Upper lobe of left lung (tissue), 6 donors: ENCODE data around the gene C1QC. TPM values are rescaled to one million over a fixed set of nuclear protein-coding genes. Genes with fewer than 3 reads are reported as not detected.

ENCODE experiments used
- ATAC-seq, 2 donors: fragments of 200-7000 bp; cut with Tn5 transposase; one replicate each; pipeline ENCODE4 v1.9.1; 2022; ENCODE audit warnings: mild to moderate bottlenecking in 2 of 2, moderate library complexity in 2 of 2; ENCODE audit not compliant: low FRiP score in 2 of 2
- DNase-seq, 2 donors: peaks; one replicate each; pipeline ENCODE4 v3.0.0-alpha.2; 2019 to 2020
- H3K27ac ChIP-seq, 4 donors: fragments of 200-600 bp; sonication (generic); one replicate each; pipeline ENCODE4 v1.5.1; 2016 to 2019
- H3K27me3 ChIP-seq, 4 donors: fragments of 200-600 bp; sonication (generic); one replicate each; pipeline ENCODE4 v1.5.1; 2017 to 2019
- H3K36me3 ChIP-seq, 4 donors: fragments of 200-600 bp; sonication (generic); one replicate each; pipeline ENCODE4 v1.5.1; 2016 to 2019
- H3K4me1 ChIP-seq, 4 donors: fragments of 200-600 bp; sonication (generic); one replicate each; pipeline ENCODE4 v1.5.1; 2018 to 2019
- H3K4me3 ChIP-seq, 4 donors: fragments of 200-600 bp; sonication (generic); one replicate each; pipeline ENCODE4 v1.5.1; 2017 to 2019; ENCODE audit warnings: mild to moderate bottlenecking in 2 of 4, moderate library complexity in 1 of 4
- H3K9me3 ChIP-seq, 4 donors: fragments of 200-600 bp; sonication (generic); one replicate each; pipeline ENCODE4 v1.5.1; 2018 to 2019
- EP300 ChIP-seq, 4 donors: sonication (generic); formaldehyde crosslinking; IDR thresholded peaks; one replicate each; pipeline ENCODE4 v1.5.1; 2017; ENCODE audit warnings: antibody characterized with exemption in 4 of 4, control low read depth in 2 of 4
- POLR2A ChIP-seq, 4 donors: fragments of 450-650 bp; IDR thresholded peaks; one replicate each; pipeline ENCODE4 v1.5.1; 2016 to 2017; ENCODE audit warnings: antibody characterized with exemption in 4 of 4, mild to moderate bottlenecking in 2 of 4
- POLR2AphosphoS5 ChIP-seq, 2 donors: sonication (generic); formaldehyde crosslinking; IDR thresholded peaks; one replicate each; pipeline ENCODE4 v1.5.1; 2017; ENCODE audit warnings: antibody characterized with exemption in 2 of 2
- WGBS, 2 donors: methylation state at CpG; one replicate each; pipeline ENCODE4 v1.1.5; 2017 to 2018; 5-methylcytosine and 5-hydroxymethylcytosine counted together
- total RNA-seq, 6 donors: library from RNA; depleted of rRNA in 4 of 6; stranded (reverse); fragments of >200 nt in 4 of 6; gene quantifications; one replicate each; pipeline versions ENCODE4 v1.1.0 to v1.2.1, GENCODE V29; 2016 to 2021
- TF ChIP-seq, protein P1 (sequence below), 6 experiments: fragments of 450-650 bp in 4 of 6; fragments of 200-600 bp in 2 of 6; sonication (generic) in 2 of 6; IDR thresholded peaks; one replicate each; pipeline ENCODE4 v1.5.1; 2016 to 2019; ENCODE audit warnings: antibody characterized with exemption in 6 of 6
- donor health status: DM: no; HTN: no; CAD: no; lungs with moderate emphysema.
- donor health status: DM: no; HTN: yes; CAD: no; lungs with severe emphysema.

The C1QC gene
- total RNA-seq = 100 to 1,000 TPM; 188 to 817 (median 529) TPM

DNA sequence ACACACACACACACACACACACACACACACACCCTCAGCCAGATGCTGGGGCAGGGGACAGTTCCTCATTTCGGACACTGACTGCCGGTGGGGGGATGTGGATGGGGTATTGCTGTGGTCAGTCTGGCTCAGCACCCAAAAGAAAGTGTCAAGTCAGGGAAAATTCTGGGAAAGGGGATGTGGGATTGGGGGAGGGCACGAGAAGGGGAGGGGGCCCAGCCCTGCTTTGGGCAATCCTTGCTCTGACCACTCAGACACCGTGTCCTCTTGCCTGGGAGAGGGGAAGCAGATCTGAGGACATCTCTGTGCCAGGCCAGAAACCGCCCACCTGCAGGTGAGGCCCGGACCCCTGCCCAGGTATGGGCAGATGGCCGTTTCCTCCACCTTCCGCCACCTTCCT, at the start of gene C1QC:
Gene C1QC, plus strand, starts transcription at position 253 of the 400 bp plus-strand sequence. CDS start 391 bp downstream, outside the sequence.
- peaks cover 0 to 6% (median 2%) of the 10 kb centered on the region in 4 donors for H3K4me1 ChIP-seq
- H3K36me3 ChIP-seq = no peaks in the 10 kb centered on the region
- peak within 1 kb of the TSS in 3 of 4 donors; percentile 30 to 85 (median 63) for H3K27ac ChIP-seq
- no peaks in the 10 kb centered on the region for H3K9me3 ChIP-seq
- H3K4me3 ChIP-seq = peak within 1 kb of the TSS in 3 of 4 donors; percentile 25 to 44 (median 38)
- 38 to 57% methylated on average over 1 to 8 of the region's 8 CpGs for WGBS, 2 donors
- no peaks in the 10 kb centered on the region for H3K27me3 ChIP-seq
- DNase-seq (peak in 1 of 2 donors; percentile 32), ATAC-seq (peak in 1 of 2 donors; percentile 58)
- peak in 1 of 4 donors; percentile 66 for TF ChIP-seq POLR2A (IDR thresholded peaks at IDR 0.05)
- TF ChIP-seq, protein P1, sequence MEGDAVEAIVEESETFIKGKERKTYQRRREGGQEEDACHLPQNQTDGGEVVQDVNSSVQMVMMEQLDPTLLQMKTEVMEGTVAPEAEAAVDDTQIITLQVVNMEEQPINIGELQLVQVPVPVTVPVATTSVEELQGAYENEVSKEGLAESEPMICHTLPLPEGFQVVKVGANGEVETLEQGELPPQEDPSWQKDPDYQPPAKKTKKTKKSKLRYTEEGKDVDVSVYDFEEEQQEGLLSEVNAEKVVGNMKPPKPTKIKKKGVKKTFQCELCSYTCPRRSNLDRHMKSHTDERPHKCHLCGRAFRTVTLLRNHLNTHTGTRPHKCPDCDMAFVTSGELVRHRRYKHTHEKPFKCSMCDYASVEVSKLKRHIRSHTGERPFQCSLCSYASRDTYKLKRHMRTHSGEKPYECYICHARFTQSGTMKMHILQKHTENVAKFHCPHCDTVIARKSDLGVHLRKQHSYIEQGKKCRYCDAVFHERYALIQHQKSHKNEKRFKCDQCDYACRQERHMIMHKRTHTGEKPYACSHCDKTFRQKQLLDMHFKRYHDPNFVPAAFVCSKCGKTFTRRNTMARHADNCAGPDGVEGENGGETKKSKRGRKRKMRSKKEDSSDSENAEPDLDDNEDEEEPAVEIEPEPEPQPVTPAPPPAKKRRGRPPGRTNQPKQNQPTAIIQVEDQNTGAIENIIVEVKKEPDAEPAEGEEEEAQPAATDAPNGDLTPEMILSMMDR (IDR thresholded peaks at IDR 0.05) = no peak

DNA sequence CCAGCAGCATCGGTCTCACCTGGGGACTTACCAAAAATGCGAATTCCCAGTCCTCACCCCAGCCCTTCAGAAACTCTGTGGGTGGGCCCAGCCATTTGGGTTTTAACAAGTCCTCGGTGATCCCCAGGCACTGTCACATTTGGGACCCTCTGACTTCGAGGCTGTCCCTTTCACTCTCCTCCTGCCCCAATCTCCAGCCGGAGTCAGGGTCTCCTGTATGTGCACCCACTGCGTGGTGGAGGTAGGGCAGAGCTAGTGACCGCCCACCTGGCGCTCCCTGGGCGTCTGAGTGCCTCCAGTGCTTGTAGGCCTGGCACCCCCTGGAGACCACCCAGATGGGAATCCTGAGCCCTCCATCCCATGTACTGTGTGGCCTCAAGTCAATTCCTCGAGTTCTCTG, 49.0 kb upstream of the C1QC start:
- Histone ChIP-seq H3K4me3 (no peak overlapping the region), H3K27me3 (peaks cover 0 to 10% (median 2%) of the 10 kb centered on the region in 4 donors), H3K36me3 (no peaks in the 10 kb centered on the region), H3K27ac (no peak overlapping the region), H3K4me1 (no peaks in the 10 kb centered on the region), H3K9me3 (no peaks in the 10 kb centered on the region)
- ATAC-seq (no peak), DNase-seq (no peak)
- WGBS, 2 donors = 71 to 80% methylated on average over 8 to 10 of the region's 10 CpGs
- no peak for TF ChIP-seq POLR2AphosphoS5 (IDR thresholded peaks at IDR 0.05)
- no peak for TF ChIP-seq EP300 (IDR thresholded peaks at IDR 0.05)
- TF ChIP-seq, protein P1 (IDR thresholded peaks at IDR 0.05) = no peak
- TF ChIP-seq POLR2A (IDR thresholded peaks at IDR 0.05) = no peak

DNA sequence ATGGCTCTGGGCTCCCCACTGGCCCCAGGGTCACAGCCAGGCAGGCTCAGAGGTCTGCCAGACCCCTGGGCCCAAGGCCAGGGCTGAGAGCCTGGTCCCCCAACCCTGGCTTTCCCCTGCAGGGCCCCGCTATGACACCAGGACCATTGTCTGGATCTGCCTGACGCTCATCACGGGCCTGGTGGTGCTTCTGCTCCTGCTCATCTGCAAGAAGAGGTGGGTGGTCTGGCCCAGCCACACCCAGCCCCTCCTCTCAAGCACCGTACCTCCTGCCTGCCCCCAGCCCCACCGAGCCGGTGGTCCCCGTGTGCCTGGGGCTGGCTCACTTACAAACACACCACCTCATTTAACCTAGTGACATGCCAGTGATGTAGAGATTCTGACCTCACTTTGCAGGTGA, 48.3 kb upstream of the C1QC start:
- Histone ChIP-seq H3K27ac (no peak overlapping the region), H3K4me1 (no peaks in the 10 kb centered on the region), H3K4me3 (no peak overlapping the region), H3K27me3 (peaks cover 0 to 10% (median 2%) of the 10 kb centered on the region in 4 donors), H3K9me3 (no peaks in the 10 kb centered on the region), H3K36me3 (no peaks in the 10 kb centered on the region)
- DNase-seq = peak in 1 of 2 donors; percentile 66
- TF ChIP-seq, protein P1 (IDR thresholded peaks at IDR 0.05) = no peak
- TF ChIP-seq POLR2A (IDR thresholded peaks at IDR 0.05) = no peak
- no peak for TF ChIP-seq POLR2AphosphoS5 (IDR thresholded peaks at IDR 0.05)
- no peak for TF ChIP-seq EP300 (IDR thresholded peaks at IDR 0.05)
- no peak for ATAC-seq
- WGBS, 2 donors = 61 to 77% methylated on average over 2 to 7 of the region's 7 CpGs

DNA sequence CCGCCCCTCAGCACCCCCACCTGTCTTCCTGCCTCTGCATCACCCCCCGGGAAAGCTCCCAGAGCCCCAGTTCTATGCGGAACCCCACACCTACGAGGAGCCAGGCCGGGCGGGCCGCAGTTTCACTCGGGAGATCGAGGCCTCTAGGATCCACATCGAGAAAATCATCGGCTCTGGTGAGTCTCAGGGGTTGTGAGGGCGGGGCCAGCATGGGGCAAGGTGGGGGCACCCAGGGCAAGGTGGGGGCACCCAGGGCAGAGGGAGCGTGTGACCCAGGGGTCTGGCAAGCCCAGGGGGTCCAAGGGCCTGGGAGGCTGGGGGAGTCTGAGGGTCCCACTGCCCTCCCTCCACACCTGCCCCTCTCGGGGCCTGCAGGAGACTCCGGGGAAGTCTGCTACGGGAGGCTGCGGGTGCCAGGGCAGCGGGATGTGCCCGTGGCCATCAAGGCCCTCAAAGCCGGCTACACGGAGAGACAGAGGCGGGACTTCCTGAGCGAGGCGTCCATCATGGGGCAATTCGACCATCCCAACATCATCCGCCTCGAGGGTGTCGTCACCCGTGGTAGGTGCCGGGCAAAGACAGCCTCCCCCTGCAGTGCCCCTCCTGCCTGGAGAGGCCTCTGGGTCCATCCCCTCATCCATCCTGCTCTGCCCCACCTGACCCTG, 46.0 kb upstream of the C1QC start:
- Histone ChIP-seq H3K4me1 (no peaks in the 10 kb centered on the region), H3K9me3 (no peaks in the 10 kb centered on the region), H3K36me3 (no peaks in the 10 kb centered on the region), H3K27me3 (peaks cover 0 to 10% (median 2%) of the 10 kb centered on the region in 4 donors), H3K4me3 (no peak overlapping the region), H3K27ac (no peak overlapping the region)
- no peak for TF ChIP-seq POLR2AphosphoS5 (IDR thresholded peaks at IDR 0.05)
- no peak for TF ChIP-seq EP300 (IDR thresholded peaks at IDR 0.05)
- TF ChIP-seq POLR2A (IDR thresholded peaks at IDR 0.05) = no peak
- TF ChIP-seq, protein P1 (IDR thresholded peaks at IDR 0.05) = no peak
- 58 to 80% methylated on average over 16 to 30 of the region's 30 CpGs for WGBS, 2 donors
- ATAC-seq = no peak
- peak in 1 of 2 donors; percentile 69 for DNase-seq

DNA sequence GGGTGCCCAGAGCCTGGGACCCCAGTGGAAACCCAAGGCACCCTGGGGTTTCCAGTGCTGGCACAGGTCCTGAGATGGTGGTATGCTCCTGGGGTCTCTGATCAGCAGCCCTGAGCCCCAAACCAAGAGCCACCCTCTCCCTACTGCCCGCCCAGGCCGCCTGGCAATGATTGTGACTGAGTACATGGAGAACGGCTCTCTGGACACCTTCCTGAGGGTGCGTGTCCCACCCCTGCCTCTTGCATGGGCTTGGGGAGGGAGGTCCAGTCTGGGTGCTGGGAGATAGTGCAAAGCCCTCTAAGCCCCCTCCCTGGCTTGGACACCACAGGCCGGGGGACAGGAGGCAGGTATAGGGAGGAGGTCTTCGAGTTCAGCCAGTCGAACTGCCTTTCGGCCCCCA, 45.4 kb upstream of the C1QC start:
- H3K9me3 ChIP-seq = no peaks in the 10 kb centered on the region
- 91% methylated on average over 7 of the region's 8 CpGs; no CpG with 5 or more reads in 1 of the 2 donors for WGBS, 2 donors
- H3K4me3 ChIP-seq = no peak overlapping the region
- no peak for TF ChIP-seq POLR2A (IDR thresholded peaks at IDR 0.05)
- no peak for TF ChIP-seq POLR2AphosphoS5 (IDR thresholded peaks at IDR 0.05)
- TF ChIP-seq EP300 (IDR thresholded peaks at IDR 0.05) = no peak
- TF ChIP-seq, protein P1 (IDR thresholded peaks at IDR 0.05) = no peak
- ATAC-seq = no peak
- no peak overlapping the region for H3K27ac ChIP-seq
- peaks cover 0 to 10% (median 2%) of the 10 kb centered on the region in 4 donors for H3K27me3 ChIP-seq
- no peak for DNase-seq
- no peaks in the 10 kb centered on the region for H3K4me1 ChIP-seq
- no peaks in the 10 kb centered on the region for H3K36me3 ChIP-seq
